ENCODE data around the gene ROR2. TPM values are rescaled to one million over a fixed set of nuclear protein-coding genes. Genes with fewer than 3 reads are reported as not detected.
A peak's percentile ranks its signal among the peaks of the same experiment; 100 is the strongest.

The ROR2 gene
- total RNA-seq, 1 experiment from 2014 or later, result 0.66 TPM

DNA sequence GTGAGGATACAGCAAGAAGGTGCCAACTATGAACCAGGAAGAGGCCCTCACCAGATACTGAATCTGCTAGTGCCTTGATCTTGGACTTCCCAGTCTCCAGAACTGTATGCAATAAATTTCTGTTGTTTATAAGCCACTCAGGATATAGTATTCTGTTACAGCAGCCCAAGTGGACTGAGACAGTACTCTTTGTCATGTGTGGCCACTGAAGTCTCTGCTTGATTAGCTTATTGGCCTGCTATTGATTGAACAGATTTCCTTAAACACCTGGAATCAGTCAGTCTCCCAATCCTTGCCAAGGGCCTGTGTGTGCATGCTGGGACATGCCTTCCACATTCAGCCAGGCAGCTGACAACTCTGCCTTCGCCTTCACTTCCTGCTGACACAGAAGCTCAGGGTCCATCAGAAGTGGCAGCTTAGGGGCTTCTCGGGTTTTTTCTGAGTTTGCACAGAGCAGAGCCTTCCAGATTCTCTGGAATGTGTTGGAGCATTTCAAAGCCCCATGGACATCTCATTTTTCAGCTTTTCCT, 13.7 kb upstream of the ROR2 start:
- no peak for DNase-seq (ENCODE audit: low read depth in 1 of 2, low spot score in 2 of 2)
- Histone ChIP-seq H3K27me3 (replicated peaks) (no peaks in the 10 kb centered on the region), H3K27ac (no peak overlapping the region), H3K4me1 (replicated peaks) (no peaks in the 10 kb centered on the region), H3K36me3 (no peaks in the 10 kb centered on the region), H3K4me3 (no peak overlapping the region), H3K9me3 (replicated peaks) (no peaks in the 10 kb centered on the region)

DNA sequence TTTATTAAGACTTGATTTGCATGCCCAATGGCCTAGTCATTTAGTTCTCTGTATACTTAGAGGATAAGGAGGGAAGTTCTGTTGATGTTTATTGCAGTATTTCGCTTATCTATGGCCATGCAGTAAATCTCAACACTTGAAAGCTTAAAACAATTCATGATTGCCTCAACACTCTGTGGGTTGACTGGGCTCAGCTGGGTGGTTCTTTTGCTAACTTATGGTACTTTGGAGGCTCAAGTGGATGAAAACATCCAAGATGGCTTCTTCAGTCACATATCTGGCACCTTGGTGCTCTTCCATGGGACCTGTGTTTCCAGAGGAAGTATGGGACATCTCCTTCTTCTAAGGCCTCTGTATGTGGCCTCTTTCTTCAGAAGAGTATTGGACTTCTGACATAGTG, 10.3 kb upstream of the ROR2 start:
- DNase-seq (ENCODE audit: low read depth in 1 of 2, low spot score in 2 of 2), result no peak
- Histone ChIP-seq H3K9me3 (replicated peaks) (no peaks in the 10 kb centered on the region), H3K27me3 (replicated peaks) (no peaks in the 10 kb centered on the region)

DNA sequence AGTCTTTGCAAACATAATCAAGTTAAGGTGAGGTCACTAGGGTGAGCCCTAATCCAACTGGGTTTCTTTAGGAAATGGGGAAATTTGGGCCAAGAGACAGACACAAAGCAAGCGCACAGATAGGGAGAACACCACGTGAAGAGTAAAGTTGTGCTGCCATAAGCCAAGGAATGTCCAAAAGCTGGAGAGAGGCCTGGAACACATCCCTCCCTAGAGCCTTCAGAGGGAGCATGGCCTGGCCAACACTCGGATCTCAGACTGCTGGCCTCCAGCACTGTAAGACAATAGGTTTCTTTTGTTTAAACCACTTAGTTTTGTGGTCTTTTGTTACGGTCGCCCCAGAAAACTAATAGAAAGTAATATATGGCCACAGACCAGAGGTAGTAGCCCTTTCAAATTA, 8.1 kb upstream of the ROR2 start:
- DNase-seq (ENCODE audit: low read depth in 1 of 2, low spot score in 2 of 2), result no peak
- Histone ChIP-seq H3K9me3 (replicated peaks) (no peaks in the 10 kb centered on the region), H3K27ac (no peak overlapping the region), H3K4me1 (replicated peaks) (peaks cover 15% of the 10 kb centered on the region), H3K4me3 (no peak overlapping the region), H3K36me3 (no peaks in the 10 kb centered on the region), H3K27me3 (replicated peaks) (no peaks in the 10 kb centered on the region)

More for the DNA sequence above, 10.3 kb upstream of the ROR2 start:
- Histone ChIP-seq H3K27ac (no peak overlapping the region), H3K4me3 (no peak overlapping the region), H3K4me1 (replicated peaks) (peaks cover 3% of the 10 kb centered on the region; the same call in 1 of the 2 replicates), H3K36me3 (no peaks in the 10 kb centered on the region)

DNA sequence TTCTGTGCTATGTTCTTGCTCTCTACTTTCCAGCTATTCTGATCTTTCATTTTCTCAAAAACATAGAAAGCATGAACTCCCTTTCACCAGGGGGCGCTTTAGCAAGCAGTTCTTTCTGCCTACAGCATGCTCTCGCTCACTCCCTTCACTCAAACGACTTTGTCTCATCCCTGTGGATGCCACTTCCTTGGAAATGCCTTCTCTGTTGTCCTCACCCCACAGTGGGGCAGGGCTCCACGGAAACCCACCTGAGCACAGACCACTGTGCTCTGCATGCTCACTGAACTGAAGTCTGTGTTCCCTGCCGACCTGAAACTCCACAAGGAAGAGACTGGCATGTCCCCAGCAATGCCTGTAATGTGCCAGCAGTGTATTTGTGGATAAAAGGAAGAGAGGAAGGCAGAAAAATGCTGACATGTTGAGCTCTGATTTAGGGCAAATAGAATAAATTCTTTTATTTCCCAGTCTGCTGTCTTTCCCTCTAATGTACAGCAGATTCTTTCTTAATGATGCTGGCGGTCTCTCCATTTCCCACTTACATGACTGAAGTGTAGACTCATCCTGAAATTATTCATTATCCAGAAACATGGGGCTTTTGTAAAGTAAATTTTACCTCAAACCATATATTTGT, 4.9 kb upstream of the ROR2 start:
- peaks cover under 1% of the 10 kb centered on the region for H3K27me3 ChIP-seq (replicated peaks)
- DNase-seq (ENCODE audit: low read depth in 1 of 2, low spot score in 2 of 2), result peak; percentile 69 to 72
- no peak overlapping the region for H3K4me3 ChIP-seq
- H3K27ac ChIP-seq, result peak overlapping the region; percentile 49; the same call in 1 of the 2 replicates
- H3K9me3 ChIP-seq (replicated peaks), result no peaks in the 10 kb centered on the region
- H3K4me1 ChIP-seq (replicated peaks), result peaks cover 21% of the 10 kb centered on the region
- H3K36me3 ChIP-seq, result no peaks in the 10 kb centered on the region

DNA sequence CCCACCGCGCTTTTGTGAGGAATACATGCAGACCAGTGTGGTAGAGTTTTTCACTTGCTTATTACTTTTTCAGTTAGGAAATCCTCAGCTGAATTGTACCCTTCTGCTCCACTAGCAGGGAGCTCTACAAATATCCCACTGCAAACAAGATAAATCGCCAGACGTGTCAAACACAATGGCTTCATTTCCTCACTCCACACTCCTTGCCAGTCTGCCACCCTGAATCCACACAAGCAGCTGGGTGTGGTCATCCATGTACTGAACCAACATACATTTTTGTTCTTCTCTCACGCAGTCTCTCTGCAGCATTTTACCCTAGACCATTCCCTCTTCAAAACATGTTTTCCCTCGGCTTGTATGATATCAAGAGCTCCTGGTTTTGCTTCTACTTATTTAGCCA, 3.7 kb upstream of the ROR2 start:
- Histone ChIP-seq H3K27ac (no peak overlapping the region), H3K27me3 (replicated peaks) (peaks cover 13% of the 10 kb centered on the region), H3K4me3 (no peak overlapping the region), H3K4me1 (replicated peaks) (peaks cover 34% of the 10 kb centered on the region), H3K36me3 (no peaks in the 10 kb centered on the region), H3K9me3 (replicated peaks) (no peaks in the 10 kb centered on the region)
- DNase-seq (ENCODE audit: low read depth in 1 of 2, low spot score in 2 of 2), result no peak

DNA sequence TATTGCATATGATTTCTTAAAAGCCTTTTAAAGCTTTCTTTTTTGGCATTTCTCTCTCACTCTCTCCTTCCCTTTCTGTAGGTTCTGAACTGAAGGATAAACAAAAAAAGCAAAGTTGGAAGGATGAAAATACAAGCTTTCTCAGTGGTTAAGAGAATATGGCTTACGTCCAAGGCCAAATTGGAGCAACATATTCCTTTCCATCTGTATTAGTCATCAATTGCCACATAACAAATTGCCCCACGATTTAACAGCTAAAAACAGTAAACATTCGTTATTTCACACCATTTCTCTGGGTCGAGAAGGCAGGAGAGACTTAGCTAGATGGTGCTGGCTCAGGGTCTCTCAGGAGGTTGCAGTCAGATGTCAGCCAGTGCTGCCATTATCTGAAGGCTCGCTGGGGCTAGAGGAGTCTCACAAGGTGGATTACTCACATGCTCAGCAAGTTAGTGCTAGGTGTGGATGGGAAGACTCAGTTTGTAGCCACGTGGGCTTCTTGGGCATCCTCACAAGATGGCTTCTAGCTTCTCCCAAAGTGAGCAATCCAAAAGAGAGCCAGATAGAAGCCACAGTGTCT, 2.0 kb upstream of the ROR2 start:
- Histone ChIP-seq H3K4me1 (replicated peaks) (peaks cover 38% of the 10 kb centered on the region), H3K36me3 (no peaks in the 10 kb centered on the region), H3K4me3 (no peak overlapping the region), H3K27me3 (replicated peaks) (peaks cover 23% of the 10 kb centered on the region), H3K27ac (no peak overlapping the region), H3K9me3 (replicated peaks) (no peaks in the 10 kb centered on the region)
- no peak for DNase-seq (ENCODE audit: low read depth in 1 of 2, low spot score in 2 of 2)

- H3K27ac ChIP-seq, result no peak overlapping the region
- peaks cover 38% of the 10 kb centered on the region for H3K4me1 ChIP-seq (replicated peaks)
- peaks cover 32% of the 10 kb centered on the region for H3K27me3 ChIP-seq (replicated peaks)
- no peaks in the 10 kb centered on the region for H3K36me3 ChIP-seq
- DNase-seq (ENCODE audit: low read depth in 1 of 2, low spot score in 2 of 2), result no peak
- H3K4me3 ChIP-seq, result peak overlapping the region; percentile 42
- H3K9me3 ChIP-seq (replicated peaks), result no peaks in the 10 kb centered on the region
These were observed 559 bp downstream of the ROR2 start for GRCh38 chr9:91949392-91949945.

DNA sequence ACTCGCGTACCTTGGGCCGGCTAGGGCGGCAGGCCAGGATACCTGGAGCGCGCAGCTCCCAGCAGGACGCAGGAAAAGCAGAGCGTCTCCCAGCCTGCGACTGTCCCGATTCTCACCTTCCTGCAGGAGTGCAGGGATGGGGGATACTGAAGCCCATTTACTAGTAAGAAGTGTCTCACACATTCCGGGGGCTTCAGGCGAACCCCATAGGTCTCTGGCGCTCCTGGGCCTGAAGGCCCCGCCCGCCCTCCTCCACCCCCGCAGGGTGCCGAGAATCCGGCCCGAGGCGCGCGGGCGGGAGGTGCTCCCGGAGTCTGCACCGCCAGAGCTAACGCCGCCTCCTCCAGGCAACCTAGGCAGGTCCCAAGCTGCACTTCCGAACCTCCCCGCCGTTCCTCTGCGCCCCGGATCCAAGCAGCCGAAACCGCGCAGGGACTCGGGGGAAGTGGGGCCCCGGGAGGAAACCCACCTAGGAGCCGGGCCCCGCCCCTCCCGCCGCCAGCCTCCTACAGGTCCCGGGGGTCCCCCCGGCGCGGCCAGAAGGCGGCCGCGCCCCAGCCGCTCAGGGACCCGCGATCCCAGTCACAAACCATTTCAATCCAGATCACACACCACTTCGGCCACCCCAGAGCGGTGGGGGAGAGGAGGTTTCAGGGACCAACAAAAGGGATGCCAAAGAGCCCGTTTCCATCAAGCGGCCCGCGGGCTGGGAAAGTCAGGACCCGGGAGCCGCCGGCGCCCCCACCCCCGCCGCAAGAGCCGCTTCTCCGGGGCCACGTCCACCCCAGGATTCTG, 1.2 kb downstream of the ROR2 start:
- no peak overlapping the region for H3K27ac ChIP-seq

DNA sequence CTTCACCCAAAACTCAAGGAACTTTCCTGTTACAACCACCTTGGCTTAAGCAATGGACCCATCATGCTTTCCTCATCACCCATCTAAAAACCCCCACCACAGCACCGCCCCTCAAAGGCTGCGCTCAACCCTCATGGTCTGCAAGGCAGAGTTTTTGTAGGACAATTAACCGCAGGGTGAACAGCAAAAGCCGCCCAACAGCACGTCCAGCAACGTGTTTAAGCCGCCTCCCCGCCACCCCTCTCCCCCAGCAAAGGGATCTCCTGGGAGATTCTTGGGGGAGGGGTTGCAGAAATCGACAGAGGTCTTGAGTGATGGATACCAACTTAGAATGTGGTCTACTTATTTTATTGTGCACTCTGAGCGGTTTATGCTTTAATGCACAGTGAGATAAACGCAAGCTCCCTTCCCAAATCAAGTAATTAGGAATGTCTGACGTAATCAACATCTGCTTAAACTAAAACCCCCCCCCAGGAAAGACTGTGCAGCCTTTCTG, 1.9 kb downstream of the ROR2 start:
- H3K9me3 ChIP-seq (replicated peaks), result no peaks in the 10 kb centered on the region
- no peaks in the 10 kb centered on the region for H3K36me3 ChIP-seq
- peak in 1 of 2 experiments; percentile 4 for DNase-seq (ENCODE audit: low read depth in 1 of 2, low spot score in 2 of 2)
- H3K4me1 ChIP-seq (replicated peaks), result peaks cover 33% of the 10 kb centered on the region
- no peak overlapping the region for H3K4me3 ChIP-seq
- H3K27ac ChIP-seq, result no peak overlapping the region
- H3K27me3 ChIP-seq (replicated peaks), result peaks cover 32% of the 10 kb centered on the region

More for the DNA sequence above, 1.2 kb downstream of the ROR2 start:
- peak; percentile 18 to 45 for DNase-seq (ENCODE audit: low read depth in 1 of 2, low spot score in 2 of 2)
- Histone ChIP-seq H3K4me3 (peak overlapping the region; percentile 42), H3K4me1 (replicated peaks) (peaks cover 33% of the 10 kb centered on the region), H3K27me3 (replicated peaks) (peaks cover 32% of the 10 kb centered on the region), H3K9me3 (replicated peaks) (no peaks in the 10 kb centered on the region), H3K36me3 (no peaks in the 10 kb centered on the region)

GRCh38 chr9:91946653-91947488, 3.2 kb downstream of the ROR2 start:
- H3K27ac ChIP-seq, result no peak overlapping the region
- H3K4me1 ChIP-seq (replicated peaks), result peaks cover 33% of the 10 kb centered on the region
- H3K4me3 ChIP-seq, result no peak overlapping the region
- H3K36me3 ChIP-seq, result no peaks in the 10 kb centered on the region
- H3K27me3 ChIP-seq (replicated peaks), result peaks cover 32% of the 10 kb centered on the region
- DNase-seq (ENCODE audit: low read depth in 1 of 2, low spot score in 2 of 2), result no peak
- H3K9me3 ChIP-seq (replicated peaks), result no peaks in the 10 kb centered on the region

DNA sequence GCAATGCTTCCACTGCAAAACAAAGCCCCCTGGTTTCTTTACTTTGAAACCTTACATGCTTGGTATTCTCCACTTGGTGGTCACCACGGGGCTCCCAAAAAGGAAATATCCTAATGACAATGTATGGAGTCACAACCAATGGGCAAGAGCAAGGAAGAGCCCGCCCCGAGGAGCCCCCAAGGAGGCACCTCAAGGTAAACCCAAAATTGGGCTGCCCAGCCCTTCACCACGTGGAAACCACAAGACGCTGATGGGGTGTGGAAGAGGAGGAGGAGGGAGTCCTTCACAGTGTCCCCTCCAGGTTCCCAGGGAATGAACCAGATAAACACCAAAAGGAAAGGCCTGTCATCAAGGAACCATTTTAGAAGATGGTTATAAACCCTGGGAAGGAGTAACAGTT, 3.8 kb downstream of the ROR2 start:
- Histone ChIP-seq H3K9me3 (replicated peaks) (no peaks in the 10 kb centered on the region), H3K27me3 (replicated peaks) (peaks cover 32% of the 10 kb centered on the region), H3K27ac (no peak overlapping the region), H3K4me3 (no peak overlapping the region), H3K4me1 (replicated peaks) (peaks cover 33% of the 10 kb centered on the region), H3K36me3 (no peaks in the 10 kb centered on the region)
- peak in 1 of 2 experiments; percentile 6 for DNase-seq (ENCODE audit: low read depth in 1 of 2, low spot score in 2 of 2)

DNA sequence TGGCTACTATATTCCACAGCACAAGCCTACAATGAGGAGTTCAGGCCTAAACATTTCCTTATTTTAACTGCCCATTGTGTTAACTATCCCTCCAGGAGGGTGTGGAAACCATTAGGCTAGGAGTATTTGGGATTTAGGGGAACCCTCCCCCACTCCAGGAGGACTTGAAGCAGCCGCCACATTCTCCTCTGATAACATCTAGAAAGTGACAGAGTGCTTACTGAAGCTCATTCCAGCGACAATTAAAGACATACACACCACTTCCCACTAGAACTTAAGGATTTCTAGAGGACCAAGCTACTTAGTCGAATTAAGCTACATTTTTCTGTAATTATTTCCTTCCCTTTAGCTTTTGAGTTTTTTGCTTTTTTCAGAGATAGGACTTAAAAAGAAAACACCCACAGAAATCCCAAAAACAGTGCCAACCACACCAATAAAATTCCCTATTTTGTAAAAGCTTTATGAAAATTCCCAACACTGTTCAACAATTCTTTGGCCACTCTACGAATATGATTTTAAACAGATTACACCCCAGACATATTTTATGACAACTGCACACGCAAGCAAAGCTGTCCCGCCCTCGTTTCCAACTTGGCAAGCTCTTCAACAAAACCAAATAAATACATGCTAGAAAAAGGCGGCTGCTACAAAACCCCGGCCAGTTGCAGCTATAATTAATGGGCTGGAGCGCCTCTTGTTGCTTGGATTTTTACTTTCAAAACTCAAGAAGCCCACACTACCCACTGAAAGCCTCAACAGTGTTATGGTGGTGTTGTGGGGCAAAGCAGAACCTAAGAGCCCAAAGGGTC, 4.5 kb downstream of the ROR2 start:
- H3K9me3 ChIP-seq (replicated peaks), result no peaks in the 10 kb centered on the region
- peaks cover 32% of the 10 kb centered on the region for H3K4me1 ChIP-seq (replicated peaks)
- no peak overlapping the region for H3K27ac ChIP-seq
- H3K27me3 ChIP-seq (replicated peaks), result peaks cover 32% of the 10 kb centered on the region
- peak; percentile 14 to 17 for DNase-seq (ENCODE audit: low read depth in 1 of 2, low spot score in 2 of 2)
- no peak overlapping the region for H3K4me3 ChIP-seq
- no peaks in the 10 kb centered on the region for H3K36me3 ChIP-seq
